ENCODE measurements around the gene NASP. TPM values are rescaled to one million over a fixed set of nuclear protein-coding genes. Genes with fewer than 3 reads are reported as not detected.

NASP gene, protein sequence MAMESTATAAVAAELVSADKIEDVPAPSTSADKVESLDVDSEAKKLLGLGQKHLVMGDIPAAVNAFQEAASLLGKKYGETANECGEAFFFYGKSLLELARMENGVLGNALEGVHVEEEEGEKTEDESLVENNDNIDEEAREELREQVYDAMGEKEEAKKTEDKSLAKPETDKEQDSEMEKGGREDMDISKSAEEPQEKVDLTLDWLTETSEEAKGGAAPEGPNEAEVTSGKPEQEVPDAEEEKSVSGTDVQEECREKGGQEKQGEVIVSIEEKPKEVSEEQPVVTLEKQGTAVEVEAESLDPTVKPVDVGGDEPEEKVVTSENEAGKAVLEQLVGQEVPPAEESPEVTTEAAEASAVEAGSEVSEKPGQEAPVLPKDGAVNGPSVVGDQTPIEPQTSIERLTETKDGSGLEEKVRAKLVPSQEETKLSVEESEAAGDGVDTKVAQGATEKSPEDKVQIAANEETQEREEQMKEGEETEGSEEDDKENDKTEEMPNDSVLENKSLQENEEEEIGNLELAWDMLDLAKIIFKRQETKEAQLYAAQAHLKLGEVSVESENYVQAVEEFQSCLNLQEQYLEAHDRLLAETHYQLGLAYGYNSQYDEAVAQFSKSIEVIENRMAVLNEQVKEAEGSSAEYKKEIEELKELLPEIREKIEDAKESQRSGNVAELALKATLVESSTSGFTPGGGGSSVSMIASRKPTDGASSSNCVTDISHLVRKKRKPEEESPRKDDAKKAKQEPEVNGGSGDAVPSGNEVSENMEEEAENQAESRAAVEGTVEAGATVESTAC
- 43.7 TPM for total RNA-seq

DNA sequence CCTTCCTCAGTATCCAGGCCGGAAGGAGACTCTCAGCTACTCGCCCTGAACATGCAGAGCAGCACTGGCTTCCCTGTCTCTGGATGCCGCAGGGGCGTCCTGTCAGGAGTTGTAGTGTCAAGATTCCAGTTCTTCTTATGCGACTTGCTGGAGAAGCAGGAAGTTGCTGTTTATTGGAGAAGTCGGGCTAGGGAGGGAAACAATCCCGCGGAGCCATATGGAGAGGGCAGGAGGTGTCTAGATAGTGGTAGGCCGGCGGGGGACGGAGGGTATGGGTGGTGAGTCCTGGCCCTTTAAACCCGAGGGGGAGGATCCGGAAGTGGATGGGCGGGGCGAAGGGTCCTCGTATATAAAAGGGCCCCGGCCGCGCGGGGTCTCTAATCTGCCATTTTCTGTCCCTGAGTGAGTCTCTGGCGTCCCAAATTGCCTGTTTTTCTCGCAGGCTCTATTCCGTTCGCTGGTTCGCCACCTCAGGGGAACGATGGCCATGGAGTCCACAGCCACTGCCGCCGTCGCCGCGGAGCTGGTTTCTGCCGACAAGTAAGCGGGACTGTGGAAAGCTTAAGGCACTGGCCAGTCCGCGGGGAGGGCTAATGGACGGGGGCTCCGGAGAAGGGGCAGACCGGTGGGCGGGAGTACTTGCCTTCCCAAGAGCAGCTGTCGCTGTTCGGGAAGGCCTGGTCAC, at the start of gene NASP:
NASP (plus strand) TSS at position 376 of the 685 bp plus-strand sequence; CDS start at position 482, 106 bp downstream.
- DNase-seq (ENCODE audit: low spot score), result peak; percentile 91

DNA sequence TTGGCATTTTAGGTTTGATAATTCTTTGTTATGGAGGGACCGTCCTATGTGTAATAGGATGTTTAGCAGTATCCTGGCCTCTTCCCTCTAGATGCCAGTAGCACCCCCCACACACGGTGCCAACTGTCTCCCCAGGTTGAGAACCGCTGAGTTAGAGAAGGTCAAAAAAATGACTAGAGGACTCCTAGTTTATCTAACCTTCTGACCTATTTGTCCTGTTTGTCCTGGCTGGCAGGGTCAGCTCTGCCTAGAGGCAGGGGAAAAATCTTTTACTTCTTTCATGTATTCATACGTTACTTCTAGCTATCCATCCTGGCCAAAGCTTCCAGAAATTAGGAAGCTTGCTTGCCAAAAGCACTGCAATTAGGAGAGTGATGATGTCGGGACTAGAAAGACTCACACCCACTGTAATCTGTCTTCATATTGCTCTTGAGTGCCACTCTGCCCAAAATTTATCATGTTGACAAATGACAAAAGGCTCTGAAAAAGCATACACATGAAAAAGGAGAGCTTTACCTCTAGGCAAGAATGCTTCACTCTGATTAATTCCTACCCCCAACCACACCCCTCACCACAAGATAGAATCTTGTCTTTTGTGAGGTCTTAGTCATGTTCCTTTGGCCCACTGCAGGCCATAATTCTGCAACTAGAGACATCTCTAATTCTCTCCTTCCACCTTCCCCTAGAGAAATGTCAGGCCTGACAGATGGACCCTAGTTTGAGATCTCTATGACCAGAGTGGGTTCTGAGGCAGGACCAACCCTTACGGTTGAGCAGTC, 47.7 kb upstream of the NASP start:
- no peak for DNase-seq (ENCODE audit: low spot score)

DNA sequence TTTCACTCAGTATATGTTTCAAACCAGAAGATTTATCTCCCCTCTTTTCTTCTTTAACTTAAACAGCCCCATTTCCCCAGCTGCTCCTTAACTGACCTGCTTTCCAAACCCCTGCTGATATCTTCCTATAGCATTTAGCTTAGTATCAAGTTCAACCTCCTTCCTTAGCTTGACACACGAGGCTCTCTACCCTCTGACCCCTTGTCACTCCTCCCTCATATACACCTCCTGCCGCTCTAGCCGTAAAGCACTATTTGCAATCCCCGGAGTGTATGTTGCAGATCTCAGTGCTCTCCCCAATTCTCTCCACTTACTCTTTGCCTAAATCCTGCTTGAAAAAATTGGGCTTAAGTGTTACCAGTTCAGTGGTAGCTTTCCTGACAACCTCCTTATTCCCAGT, 47.0 kb upstream of the NASP start:
- no peak for DNase-seq (ENCODE audit: low spot score)

DNA sequence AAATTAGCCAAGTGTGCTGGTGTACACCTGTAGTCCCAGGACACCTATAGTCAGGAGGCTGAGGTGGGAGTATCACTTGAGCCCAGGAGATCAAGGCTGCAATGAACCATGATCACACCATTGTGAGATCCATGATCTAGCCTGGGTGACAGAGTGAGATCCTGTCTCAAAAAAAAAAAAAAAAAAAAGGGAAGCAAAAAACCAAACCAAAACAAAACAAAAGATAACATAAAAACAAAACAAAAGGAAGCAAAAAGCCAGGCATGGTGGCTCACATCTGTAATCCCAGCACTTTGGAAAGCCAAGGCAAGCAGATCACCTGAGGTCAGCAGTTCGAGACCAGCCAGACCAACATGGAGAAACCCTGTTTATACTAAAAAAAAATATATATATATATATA, 42.6 kb upstream of the NASP start:
- DNase-seq (ENCODE audit: low spot score), result no peak

DNA sequence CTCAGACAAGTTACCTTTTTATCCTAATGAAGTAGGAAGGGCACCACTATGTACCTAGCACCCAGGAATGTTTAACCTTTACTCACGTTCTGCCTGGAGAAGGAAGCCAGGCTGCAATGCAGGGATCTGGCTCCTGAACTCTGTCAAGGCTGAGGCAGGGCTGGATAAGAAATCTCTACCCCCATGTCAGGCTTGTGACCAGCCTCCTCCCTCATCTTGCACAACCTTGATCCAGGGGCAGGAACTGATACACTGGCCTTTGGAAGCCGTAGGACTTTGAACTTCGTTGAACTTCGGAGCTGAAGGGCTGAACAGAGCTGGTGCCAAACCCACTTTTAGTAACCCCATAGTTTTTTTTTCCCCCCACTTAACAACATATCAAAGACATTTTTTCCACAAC, 41.2 kb upstream of the NASP start:
- DNase-seq (ENCODE audit: low spot score), result peak; percentile 79

DNA sequence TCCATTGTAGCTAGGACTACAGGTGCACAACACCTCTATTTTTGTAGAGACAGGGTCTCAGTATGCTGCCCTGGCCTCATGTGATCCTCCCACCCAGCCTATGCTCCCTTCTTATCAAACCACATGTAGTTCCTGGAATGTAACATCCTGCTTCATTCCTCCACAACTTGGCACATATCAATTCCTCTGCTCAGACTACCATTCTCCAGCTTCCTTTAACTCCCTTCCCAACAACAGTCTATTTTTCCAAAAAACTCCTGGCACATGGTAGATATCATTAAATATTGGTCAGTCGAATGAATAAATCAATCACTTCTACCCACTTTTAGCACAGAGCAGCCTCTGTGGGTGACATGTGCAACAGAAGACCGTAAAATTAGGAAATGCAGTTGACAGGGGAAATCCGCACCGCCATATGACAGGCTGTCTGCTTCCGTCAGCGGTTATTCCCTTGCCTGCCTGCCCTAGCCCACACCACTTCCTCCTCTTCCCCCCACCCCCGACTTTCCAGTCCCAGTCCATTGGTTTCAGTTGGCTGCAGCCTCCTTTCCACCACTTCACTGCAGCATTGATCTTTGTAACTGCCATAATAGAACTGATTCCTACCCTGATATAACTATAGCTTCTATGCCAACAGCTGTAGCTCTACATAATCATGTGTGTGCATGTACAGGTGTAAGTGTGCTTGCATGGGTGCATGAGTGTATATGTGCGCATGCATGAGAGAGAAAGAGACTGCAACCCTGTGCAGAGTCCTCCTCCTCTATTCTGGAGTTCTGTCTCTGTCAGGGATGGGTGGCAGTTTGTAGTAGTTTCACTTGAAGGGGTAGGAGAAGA, 40.0 kb upstream of the NASP start:
- peak; percentile 59 for DNase-seq (ENCODE audit: low spot score)

DNA sequence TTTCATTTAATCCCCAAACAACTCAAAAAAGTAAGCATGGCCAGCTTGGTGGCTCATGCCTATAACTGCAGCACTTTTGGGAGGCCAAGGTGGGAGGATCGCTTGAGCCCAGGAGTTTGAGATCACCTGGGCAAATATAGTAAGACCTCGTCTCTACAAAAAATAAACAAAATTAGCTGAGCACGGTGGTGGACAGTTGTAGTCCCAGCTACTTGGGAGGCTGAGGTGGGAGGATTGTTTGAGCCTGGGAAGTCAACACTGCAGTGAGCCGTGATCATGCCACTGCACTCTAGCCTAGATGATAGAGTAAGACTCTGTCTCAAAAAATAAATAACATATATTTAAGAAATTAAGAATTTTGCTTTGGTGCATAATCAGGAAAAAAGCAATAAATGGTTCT, 39.3 kb upstream of the NASP start:
- no peak for DNase-seq (ENCODE audit: low spot score)

DNA sequence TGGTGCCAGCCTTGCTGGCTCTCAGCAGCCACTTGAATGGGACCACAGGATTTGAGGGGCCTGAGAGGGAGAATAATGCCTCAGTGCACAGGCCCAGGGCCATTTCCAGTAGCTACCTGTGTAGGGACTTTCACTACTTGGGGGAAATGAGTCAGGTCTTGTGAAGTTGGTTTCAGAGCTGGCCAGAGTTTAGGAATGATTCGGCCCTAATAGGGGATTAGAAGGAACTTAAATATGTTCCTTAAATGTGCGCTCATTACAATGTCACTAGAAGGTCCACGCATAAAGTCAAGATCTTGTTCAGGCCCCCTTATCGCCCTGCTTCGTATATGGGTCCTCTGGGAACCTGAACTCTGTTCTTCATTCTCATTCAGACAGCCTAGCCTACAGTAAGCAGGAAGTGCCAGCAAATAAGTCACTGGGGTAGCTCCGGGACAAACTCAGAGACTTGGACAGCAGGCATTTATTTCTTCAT, 38.8 kb upstream of the NASP start:
- DNase-seq (ENCODE audit: low spot score), result no peak

DNA sequence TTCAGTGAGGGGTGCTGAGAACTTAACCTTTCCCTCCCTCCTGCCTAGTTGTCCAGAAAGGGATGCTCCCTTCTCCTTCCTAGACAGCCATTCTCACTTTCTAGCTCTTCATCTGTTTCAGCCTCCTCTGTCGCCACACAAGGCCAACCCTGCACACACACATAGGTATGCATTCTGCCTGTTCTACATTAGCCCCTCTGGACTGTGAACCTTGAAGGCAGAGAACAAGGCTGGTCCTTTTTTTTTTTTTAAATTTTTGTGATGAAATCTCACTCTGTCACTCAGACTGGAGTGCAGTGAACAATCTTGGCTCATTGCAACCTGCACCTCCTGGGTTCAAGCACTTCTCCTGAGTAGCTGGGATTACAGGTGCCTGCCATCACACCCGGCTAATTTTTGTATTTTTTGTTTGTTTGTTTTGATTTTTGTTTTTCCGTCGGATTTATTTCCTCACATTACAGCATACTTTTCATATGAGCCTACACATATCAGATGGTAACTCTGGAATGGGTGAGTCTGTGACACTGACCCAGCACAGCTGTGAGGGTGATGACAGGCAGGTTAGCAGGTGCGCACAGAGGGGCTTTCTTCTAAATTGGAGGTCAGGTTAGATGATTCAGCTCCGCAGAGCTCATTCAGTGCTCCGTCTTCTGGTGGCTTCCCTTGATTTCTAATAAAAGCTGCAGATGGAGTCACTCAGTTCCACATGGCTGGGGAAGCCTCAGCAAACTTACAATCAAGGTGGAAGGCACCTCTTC, 38.1 kb upstream of the NASP start:
- DNase-seq (ENCODE audit: low spot score), result no peak

DNA sequence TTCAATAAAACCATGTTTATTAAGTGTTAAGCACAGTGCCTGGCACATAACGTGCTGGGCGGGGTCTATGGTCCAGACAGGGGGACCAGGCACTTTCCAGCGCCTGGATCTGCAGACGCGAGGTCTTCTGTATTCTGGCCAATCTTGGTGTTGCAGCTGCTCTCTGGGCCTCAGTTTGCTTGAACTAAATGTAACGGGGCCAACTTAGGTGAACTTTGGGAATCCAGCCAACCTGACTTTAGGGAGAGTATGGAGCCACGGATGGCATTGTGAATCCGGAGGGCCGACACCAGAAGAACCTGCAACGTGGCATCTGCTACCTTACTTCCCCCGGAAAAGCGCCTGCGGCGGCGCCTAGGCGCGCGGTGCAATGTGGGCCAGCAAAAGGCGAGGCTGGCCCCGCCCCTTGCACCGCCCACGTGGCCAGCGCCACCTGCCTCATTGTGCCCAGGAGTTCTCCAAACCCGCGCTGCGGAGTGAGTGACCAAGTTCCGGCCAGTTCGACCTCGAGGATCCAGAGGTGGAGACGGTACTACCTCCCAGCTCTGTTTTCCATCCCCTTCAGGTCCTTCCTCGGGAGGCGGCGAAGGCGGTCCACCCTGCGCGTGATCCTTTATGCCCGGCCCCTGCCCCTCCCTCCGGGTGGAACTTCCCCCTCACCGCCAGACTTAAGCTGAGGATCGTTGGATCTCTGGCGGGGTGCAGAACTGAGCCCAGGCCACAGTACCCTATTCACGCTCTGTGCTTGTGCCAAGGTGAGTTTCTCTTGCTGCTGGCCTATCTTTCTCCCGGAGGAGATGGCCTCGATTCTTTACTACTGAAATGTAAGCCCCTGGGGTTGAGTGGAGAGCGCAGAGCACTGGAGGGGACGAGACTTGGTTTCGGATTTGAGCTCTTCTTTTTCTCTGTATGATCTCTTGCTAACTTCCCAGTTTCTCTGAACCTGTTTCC, 33.2 kb upstream of the NASP start, which contains the start of gene AKR1A1:
AKR1A1 (plus strand) TSS at position 426 of the 951 bp plus-strand sequence. CDS start 10,969 bp downstream, outside the sequence.
- peak; percentile 87 for DNase-seq (ENCODE audit: low spot score)

DNA sequence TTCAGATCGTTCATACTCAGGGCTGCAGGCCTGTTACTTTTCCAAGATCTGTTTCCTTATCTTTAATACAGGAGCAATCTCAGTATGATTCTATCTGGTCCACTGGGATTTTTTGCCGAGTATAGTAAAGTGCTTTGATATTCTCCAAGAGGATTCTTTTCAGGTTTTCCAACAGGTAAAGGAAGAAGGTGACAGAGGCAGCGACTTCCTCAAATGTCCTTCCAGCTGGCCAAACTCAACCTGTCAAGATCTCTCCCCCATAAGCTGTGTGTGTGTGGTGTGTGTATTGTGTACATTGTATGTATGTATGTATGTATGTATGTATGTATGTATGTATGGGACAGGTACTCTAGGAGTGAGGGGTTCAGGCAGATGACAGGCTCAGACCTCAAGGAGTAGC, 32.2 kb upstream of the NASP start:
- no peak for DNase-seq (ENCODE audit: low spot score)

DNA sequence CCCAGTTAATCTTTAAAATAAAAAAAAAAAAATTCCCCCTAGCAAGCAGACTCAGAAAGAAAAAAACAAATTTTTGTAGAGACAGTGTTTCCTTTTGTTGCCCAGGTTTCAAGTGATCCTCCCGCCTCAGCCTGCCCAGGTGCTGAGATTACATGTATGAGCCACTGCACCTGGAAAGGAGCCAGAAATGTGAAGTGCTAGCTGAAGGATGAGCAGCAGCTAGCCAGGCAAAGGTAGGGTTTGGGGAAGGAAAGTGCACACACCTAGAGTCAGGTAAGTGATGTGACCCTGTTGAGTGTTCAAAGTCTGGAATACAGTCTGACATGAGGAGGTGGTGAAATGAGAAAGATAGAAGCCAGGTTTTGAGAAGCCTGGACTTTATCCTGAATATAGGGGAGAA, 31.5 kb upstream of the NASP start:
- peak; percentile 44 for DNase-seq (ENCODE audit: low spot score)

DNA sequence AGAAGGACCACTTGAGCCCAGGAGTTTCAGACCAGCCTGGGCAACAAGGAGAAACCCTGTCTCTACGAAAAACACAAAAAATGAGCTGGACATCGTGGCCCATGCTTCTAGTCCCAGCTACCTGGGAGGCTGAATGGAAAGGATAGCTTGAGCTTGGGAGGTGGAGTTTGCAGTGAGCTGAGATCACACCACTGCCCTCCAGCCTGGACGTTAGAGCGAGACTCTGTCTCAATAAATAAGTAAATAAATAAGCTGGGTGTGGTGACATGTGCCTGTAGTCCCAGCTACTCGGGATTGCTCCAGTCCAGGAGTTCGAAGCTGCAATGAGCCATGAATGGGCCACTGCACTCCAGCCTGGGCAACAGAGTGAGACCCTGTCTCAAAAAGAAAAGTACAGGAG, 29.6 kb upstream of the NASP start:
- no peak for DNase-seq (ENCODE audit: low spot score)

DNA sequence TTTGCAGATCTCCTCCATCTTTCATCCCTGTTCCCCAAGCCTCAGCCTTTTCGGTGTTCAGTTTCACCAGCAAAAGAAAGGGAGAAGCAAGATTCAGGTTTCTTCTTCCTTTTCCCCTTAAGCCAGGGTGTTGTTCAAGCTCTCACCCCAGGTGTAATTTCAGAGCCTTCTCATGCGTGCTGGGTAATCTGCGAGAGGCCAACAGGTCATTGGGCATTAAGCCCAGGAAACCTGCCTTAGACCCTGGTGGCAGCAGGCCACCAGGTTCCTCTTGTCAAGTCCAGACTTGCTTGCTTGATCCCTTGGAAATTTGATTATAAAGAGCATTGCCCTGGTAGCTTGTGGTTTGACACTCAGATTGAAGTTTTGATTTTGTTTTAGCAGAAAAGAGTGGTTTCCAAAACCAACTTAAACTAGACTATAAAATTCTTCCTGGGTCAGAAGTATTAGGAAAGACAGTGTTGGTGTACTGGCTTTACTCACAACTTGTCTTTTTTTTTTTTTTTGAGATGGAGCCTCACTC, 26.4 kb upstream of the NASP start:
- peak; percentile 27 for DNase-seq (ENCODE audit: low spot score)

DNA sequence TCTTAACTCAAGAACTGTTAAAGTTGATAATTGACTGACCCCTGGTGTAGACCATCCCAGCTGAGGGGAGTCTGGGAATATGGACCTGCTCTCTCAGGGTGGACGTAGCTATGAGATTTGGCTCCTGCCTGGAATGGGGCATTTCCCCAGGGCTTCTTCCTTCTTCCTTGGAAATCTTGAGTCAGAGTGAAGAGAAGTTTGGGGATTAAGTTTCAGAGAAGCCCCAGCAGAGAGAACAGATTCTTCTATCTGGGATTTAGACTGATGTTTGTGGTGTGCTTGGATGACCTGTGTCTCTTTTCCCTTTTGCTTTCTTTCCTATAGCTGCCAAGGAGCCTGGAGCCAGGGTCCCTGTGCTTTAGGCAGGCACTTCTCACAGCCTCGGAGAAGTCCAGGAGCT, 20.0 kb upstream of the NASP start:
- DNase-seq (ENCODE audit: low spot score), result no peak

DNA sequence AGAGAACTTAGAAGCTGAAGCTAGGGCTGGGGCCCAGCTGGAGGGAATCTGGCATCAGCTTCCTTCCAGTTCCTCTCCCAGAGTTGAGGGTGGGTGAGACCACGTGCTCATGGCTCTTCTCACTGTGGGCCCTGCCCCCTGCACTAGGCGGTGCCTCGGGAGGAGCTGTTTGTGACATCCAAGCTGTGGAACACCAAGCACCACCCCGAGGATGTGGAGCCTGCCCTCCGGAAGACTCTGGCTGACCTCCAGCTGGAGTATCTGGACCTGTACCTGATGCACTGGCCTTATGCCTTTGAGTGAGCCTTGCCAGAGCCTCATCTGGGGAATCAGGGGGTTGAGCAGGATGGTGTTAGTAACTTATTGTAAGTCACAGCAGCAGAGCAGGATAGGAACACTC, 17.1 kb upstream of the NASP start:
- no peak for DNase-seq (ENCODE audit: low spot score)

DNA sequence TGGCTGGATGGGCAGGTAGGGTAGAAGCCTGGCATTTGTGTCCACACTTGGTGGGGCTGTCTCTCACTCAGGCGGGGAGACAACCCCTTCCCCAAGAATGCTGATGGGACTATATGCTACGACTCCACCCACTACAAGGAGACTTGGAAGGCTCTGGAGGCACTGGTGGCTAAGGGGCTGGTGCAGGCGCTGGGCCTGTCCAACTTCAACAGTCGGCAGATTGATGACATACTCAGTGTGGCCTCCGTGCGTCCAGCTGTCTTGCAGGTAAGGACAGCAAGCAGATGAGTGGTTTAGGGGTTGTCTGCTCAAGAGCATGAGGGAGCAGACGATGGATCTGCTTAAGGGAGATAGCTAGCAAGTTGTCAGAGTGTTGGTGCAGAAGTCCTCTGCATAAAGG, 15.9 kb upstream of the NASP start:
- no peak for DNase-seq (ENCODE audit: low spot score)

DNA sequence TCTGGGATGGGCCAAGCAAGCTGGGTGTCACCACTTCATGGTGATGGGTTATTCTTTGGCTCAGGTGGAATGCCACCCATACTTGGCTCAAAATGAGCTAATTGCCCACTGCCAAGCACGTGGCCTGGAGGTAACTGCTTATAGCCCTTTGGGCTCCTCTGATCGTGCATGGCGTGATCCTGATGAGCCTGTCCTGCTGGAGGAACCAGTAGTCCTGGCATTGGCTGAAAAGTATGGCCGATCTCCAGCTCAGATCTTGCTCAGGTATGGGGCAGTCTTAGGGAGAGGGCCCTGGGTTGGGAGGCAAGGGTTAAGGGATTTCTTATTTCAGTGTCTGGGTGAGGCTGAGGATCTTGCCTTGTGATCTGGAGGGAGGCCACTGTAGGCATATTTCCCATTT, 15.4 kb upstream of the NASP start:
- DNase-seq (ENCODE audit: low spot score), result no peak
